Measurements from ENCODE around the gene OR6K6. TPM values are rescaled to one million over a fixed set of nuclear protein-coding genes. Genes with fewer than 3 reads are reported as not detected.

The OR6K6 gene
- total RNA-seq (not detected), polyA plus RNA-seq (not detected)

- 82% methylated on average over 2 of the region's 2 CpGs for WGBS
- no peaks in the 10 kb centered on the region for H3K36me3 ChIP-seq (ENCODE audit: insufficient read depth)
- no peak within 1 kb of the TSS for H3K4me3 ChIP-seq (ENCODE audit: low read depth, low read length)
- H3K27ac ChIP-seq (ENCODE audit: low read depth), result no peak within 1 kb of the TSS
- H3K4me1 ChIP-seq (ENCODE audit: insufficient read depth), result no peaks in the 10 kb centered on the region
- DNase-seq (ENCODE audit: extremely low spot score), result no peak
Measured at GRCh38 chr1:158754420-158754819, at the start of gene OR6K6. Gene OR6K6 (plus strand): TSS chr1:158754720. CDS start chr1:158754888, 168 bp downstream.

- no peak overlapping the region for H3K4me3 ChIP-seq (ENCODE audit: low read depth, low read length)
- WGBS, result 85% methylated on average over 2 of the region's 2 CpGs
- H3K36me3 ChIP-seq (ENCODE audit: insufficient read depth), result no peaks in the 10 kb centered on the region
- H3K27ac ChIP-seq (ENCODE audit: low read depth), result no peak overlapping the region
- no peak for DNase-seq (ENCODE audit: extremely low spot score)
- H3K4me1 ChIP-seq (ENCODE audit: insufficient read depth), result no peaks in the 10 kb centered on the region
Measured at GRCh38 chr1:158706096-158706495, 48.4 kb upstream of the OR6K6 start.

DNA sequence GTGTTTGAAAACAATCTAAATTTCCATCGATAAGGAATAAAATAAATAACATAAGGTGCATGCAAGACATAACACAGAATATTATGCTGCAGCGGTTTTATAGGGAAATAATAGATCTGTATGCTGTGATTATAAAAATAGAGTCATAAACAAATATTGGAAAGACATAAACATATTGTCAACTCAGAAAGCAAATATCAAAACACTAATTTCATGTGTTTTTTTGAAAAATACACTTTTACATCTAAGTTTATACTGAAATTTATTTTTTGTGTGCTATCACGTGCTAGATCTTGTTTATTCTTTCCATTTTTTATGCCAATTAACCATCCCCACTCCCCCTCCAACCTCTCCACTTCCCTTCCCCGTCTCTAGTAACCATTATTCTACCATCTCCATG is 43.4 kb upstream of the OR6K6 start:
- WGBS, result 63% methylated on average over 4 of the region's 4 CpGs
- Histone ChIP-seq H3K4me1 (ENCODE audit: insufficient read depth) (no peaks in the 10 kb centered on the region), H3K27ac (ENCODE audit: low read depth) (no peak overlapping the region), H3K36me3 (ENCODE audit: insufficient read depth) (no peaks in the 10 kb centered on the region), H3K4me3 (ENCODE audit: low read depth, low read length) (no peak overlapping the region)
- no peak for DNase-seq (ENCODE audit: extremely low spot score)

DNA sequence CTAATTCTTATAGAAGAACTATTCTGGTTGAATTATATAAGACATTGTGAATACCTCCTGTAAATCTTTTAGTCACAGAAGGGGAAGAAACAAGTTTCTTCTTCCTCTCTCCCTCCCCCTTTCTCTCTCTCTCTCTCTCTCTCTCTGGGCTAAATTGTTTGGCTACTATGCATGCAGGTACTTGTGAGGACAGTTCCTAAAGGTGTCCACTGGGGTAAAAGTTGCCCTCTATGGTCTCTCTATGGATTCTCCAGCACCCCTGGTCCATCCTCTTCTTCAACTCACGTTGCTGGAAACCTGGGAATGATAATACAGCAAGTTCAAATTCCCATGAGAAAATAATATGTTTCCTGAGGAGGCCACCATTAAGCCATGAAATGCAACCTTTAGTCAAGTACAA is 39.8 kb upstream of the OR6K6 start:
- WGBS, result 49% methylated on average over 1 of the region's 1 CpG

DNA sequence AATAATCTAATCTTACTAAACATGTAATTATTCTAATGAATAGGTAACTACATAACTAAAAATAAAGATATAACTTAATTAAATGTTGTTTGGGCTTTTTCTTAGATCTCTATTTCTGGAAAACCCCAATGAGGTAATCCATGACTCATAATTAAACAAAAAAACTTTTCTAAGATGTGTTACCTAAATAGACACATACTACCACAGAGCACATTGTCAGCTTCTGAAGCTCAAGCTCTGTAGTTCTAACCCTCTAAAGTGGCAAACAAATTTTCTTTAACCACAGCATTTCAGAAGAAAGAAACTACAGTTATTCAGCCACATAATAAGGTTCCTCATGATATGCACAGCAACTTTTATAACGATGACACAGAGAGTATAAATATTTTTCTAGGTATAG is 38.2 kb upstream of the OR6K6 start:
- DNase-seq (ENCODE audit: extremely low spot score), result no peak
- Histone ChIP-seq H3K4me1 (ENCODE audit: insufficient read depth) (no peaks in the 10 kb centered on the region), H3K4me3 (ENCODE audit: low read depth, low read length) (no peak overlapping the region), H3K27ac (ENCODE audit: low read depth) (no peak overlapping the region), H3K36me3 (ENCODE audit: insufficient read depth) (no peaks in the 10 kb centered on the region)
- WGBS, result 78% methylated on average over 1 of the region's 1 CpG

More for the DNA sequence above, 39.8 kb upstream of the OR6K6 start:
- DNase-seq (ENCODE audit: extremely low spot score), result no peak
- Histone ChIP-seq H3K4me3 (ENCODE audit: low read depth, low read length) (no peak overlapping the region), H3K27ac (ENCODE audit: low read depth) (no peak overlapping the region), H3K36me3 (ENCODE audit: insufficient read depth) (no peaks in the 10 kb centered on the region), H3K4me1 (ENCODE audit: insufficient read depth) (no peaks in the 10 kb centered on the region)

DNA sequence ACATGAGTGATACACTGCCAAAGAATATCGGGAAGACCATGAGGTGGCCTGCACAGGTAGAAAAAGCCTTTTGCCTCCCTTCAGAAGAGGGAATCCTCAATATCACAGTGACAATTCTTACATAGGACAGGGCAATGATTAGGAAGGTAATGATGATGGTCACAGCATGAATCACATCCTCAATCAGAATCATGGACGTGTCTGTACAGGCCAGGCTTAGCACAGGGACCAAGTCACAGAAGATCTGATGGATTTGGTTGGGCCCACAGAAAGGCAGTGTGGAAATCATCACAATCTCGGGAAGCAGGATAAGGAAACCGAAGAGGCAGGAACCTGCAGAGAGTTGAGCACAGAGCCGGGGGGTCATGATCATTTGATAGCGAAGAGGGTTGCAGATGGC is 37.2 kb upstream of the OR6K6 start:
- DNase-seq (ENCODE audit: extremely low spot score), result no peak
- H3K4me3 ChIP-seq (ENCODE audit: low read depth, low read length), result no peak overlapping the region
- H3K4me1 ChIP-seq (ENCODE audit: insufficient read depth), result no peaks in the 10 kb centered on the region
- H3K27ac ChIP-seq (ENCODE audit: low read depth), result no peak overlapping the region
- H3K36me3 ChIP-seq (ENCODE audit: insufficient read depth), result no peaks in the 10 kb centered on the region
- 84% methylated on average over 6 of the region's 6 CpGs for WGBS

- no peak overlapping the region for H3K4me3 ChIP-seq (ENCODE audit: low read depth, low read length)
- H3K27ac ChIP-seq (ENCODE audit: low read depth), result no peak overlapping the region
- no peaks in the 10 kb centered on the region for H3K4me1 ChIP-seq (ENCODE audit: insufficient read depth)
- 59% methylated on average over 3 of the region's 3 CpGs for WGBS
- DNase-seq (ENCODE audit: extremely low spot score), result no peak
- H3K36me3 ChIP-seq (ENCODE audit: insufficient read depth), result no peaks in the 10 kb centered on the region
Measured at GRCh38 chr1:158719664-158720063, 34.9 kb upstream of the OR6K6 start.

GRCh38 chr1:158720620-158721019 is 33.9 kb upstream of the OR6K6 start, which contains the start of gene OR6K3:
Gene OR6K3 (minus strand): TSS chr1:158720720. CDS start chr1:158718115, 2,605 bp downstream.
- Histone ChIP-seq H3K27ac (ENCODE audit: low read depth) (no peak within 1 kb of the TSS), H3K36me3 (ENCODE audit: insufficient read depth) (no peaks in the 10 kb centered on the region), H3K4me3 (ENCODE audit: low read depth, low read length) (no peak within 1 kb of the TSS), H3K4me1 (ENCODE audit: insufficient read depth) (no peaks in the 10 kb centered on the region)
- WGBS, result 77% methylated on average over 2 of the region's 2 CpGs
- DNase-seq (ENCODE audit: extremely low spot score), result no peak

DNA sequence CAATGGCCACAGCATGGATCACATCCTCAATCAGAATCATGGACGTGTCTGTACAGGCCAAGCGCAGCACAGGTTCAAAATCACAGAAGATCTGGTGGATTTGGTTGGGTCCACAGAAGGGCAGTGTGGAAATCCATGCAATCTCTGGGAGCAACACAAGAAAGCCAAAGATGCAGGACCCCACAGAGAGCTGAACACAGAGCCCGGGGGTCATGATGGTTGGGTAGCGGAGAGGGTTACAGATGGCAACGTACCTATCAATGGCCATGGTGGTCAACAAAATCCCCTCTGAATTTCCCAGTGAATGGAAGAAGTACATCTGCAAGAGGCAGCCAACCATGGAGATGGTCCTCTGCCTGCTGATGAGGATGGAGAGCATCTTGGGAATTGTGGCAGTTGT is 30.1 kb upstream of the OR6K6 start:
- no peaks in the 10 kb centered on the region for H3K4me1 ChIP-seq (ENCODE audit: insufficient read depth)
- no peak for DNase-seq (ENCODE audit: extremely low spot score)
- H3K27ac ChIP-seq (ENCODE audit: low read depth), result no peak overlapping the region
- 94% methylated on average over 5 of the region's 5 CpGs for WGBS
- no peaks in the 10 kb centered on the region for H3K36me3 ChIP-seq (ENCODE audit: insufficient read depth)
- no peak overlapping the region for H3K4me3 ChIP-seq (ENCODE audit: low read depth, low read length)

- Histone ChIP-seq H3K4me1 (ENCODE audit: insufficient read depth) (no peaks in the 10 kb centered on the region), H3K36me3 (ENCODE audit: insufficient read depth) (no peaks in the 10 kb centered on the region), H3K4me3 (ENCODE audit: low read depth, low read length) (no peak overlapping the region), H3K27ac (ENCODE audit: low read depth) (no peak overlapping the region)
- WGBS, result 52% methylated on average over 3 of the region's 3 CpGs
- DNase-seq (ENCODE audit: extremely low spot score), result no peak
Measured at GRCh38 chr1:158728510-158729225, 25.9 kb upstream of the OR6K6 start.

DNA sequence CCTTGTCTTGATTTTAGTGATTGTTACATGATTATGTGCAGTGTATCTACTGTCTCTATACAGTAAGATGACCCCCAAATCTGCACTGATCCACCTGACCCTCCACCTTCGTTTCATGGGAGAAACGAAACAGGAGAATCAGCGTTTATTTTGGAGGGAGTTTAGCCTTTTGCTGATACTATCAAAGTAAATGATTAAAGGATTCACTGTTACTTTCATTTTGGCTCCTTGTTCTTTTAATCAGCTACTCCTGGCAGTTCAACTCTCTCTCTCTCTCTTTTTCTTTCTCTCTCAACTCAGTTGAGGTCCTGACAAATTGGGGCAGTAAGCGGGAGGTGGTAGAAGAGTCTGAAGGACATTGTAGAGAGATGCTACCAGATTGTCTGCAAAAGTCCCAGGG is 24.1 kb upstream of the OR6K6 start:
- Histone ChIP-seq H3K36me3 (ENCODE audit: insufficient read depth) (no peaks in the 10 kb centered on the region), H3K4me3 (ENCODE audit: low read depth, low read length) (no peak overlapping the region)

DNA sequence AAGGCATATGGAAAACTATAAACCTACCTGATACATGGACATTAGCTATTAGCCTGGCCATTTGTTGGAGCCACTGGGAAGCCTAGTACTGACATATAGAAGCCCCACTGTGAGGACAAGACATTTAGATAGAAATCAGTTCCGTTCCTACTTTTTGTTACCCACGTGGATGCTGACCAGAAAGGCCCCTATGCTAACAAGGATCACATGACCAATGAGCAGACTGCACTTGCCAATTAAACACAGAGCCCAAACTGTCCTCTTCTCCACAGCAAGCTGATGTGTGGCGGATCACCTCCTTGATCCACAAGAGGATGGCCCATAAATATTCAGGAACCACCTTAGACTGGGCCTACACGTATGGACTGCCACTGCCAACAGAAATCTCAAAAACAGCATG is 22.8 kb upstream of the OR6K6 start:
- no peaks in the 10 kb centered on the region for H3K4me1 ChIP-seq (ENCODE audit: insufficient read depth)
- no peaks in the 10 kb centered on the region for H3K36me3 ChIP-seq (ENCODE audit: insufficient read depth)
- WGBS, result 86% methylated on average over 4 of the region's 4 CpGs
- H3K27ac ChIP-seq (ENCODE audit: low read depth), result no peak overlapping the region
- no peak for DNase-seq (ENCODE audit: extremely low spot score)
- no peak overlapping the region for H3K4me3 ChIP-seq (ENCODE audit: low read depth, low read length)

More for the DNA sequence above, 24.1 kb upstream of the OR6K6 start:
- DNase-seq (ENCODE audit: extremely low spot score), result no peak
- no peaks in the 10 kb centered on the region for H3K4me1 ChIP-seq (ENCODE audit: insufficient read depth)
- no peak overlapping the region for H3K27ac ChIP-seq (ENCODE audit: low read depth)
- WGBS, result 71% methylated on average over 4 of the region's 4 CpGs

- Histone ChIP-seq H3K27ac (ENCODE audit: low read depth) (no peak overlapping the region), H3K4me3 (ENCODE audit: low read depth, low read length) (no peak overlapping the region)
- WGBS, result 82% methylated on average over 2 of the region's 2 CpGs
Measured at GRCh38 chr1:158732524-158732923, 22.0 kb upstream of the OR6K6 start.

DNA sequence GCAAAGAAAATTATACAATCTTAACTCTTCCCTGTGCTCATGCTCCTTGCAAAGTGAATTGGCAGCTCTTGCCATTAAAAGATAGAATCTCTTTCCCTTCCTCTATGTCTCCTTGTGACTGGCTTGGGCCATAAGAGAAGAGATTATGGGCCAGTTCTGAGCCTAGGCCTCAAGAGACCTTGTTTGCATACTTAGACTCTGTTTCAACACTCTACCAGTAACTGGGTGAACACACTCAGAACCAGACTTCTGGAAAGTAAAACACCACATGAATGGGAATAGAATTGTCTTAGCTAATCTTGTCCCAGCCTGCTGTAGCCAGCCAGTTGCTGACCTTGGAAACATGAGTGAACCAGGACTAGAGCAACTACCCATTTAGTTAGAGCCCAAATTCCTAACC is 18.7 kb upstream of the OR6K6 start:
- Histone ChIP-seq H3K4me3 (ENCODE audit: low read depth, low read length) (no peak overlapping the region), H3K4me1 (ENCODE audit: insufficient read depth) (no peaks in the 10 kb centered on the region), H3K27ac (ENCODE audit: low read depth) (no peak overlapping the region), H3K36me3 (ENCODE audit: insufficient read depth) (no peaks in the 10 kb centered on the region)
- no peak for DNase-seq (ENCODE audit: extremely low spot score)

More at GRCh38 chr1:158732524-158732923, 22.0 kb upstream of the OR6K6 start:
- Histone ChIP-seq H3K4me1 (ENCODE audit: insufficient read depth) (no peaks in the 10 kb centered on the region), H3K36me3 (ENCODE audit: insufficient read depth) (no peaks in the 10 kb centered on the region)
- no peak for DNase-seq (ENCODE audit: extremely low spot score)
